GM21723 (cell line): ENCODE measurements around the gene MAGEE2.
"Not testable (repeated sequence)": the region's sequence is repeated elsewhere in the genome, so short reads cannot be mapped to it uniquely, and the experiment has no call there.

Experiments used
- ATAC-seq: cut with Tn5 transposase; IDR thresholded peaks from one replicate; pipeline ENCODE4 v1.9.1; 2021; ENCODE audit warnings: mild to moderate bottlenecking, moderate library complexity; ENCODE audit not compliant: unreplicated experiment

The MAGEE2 gene

DNA sequence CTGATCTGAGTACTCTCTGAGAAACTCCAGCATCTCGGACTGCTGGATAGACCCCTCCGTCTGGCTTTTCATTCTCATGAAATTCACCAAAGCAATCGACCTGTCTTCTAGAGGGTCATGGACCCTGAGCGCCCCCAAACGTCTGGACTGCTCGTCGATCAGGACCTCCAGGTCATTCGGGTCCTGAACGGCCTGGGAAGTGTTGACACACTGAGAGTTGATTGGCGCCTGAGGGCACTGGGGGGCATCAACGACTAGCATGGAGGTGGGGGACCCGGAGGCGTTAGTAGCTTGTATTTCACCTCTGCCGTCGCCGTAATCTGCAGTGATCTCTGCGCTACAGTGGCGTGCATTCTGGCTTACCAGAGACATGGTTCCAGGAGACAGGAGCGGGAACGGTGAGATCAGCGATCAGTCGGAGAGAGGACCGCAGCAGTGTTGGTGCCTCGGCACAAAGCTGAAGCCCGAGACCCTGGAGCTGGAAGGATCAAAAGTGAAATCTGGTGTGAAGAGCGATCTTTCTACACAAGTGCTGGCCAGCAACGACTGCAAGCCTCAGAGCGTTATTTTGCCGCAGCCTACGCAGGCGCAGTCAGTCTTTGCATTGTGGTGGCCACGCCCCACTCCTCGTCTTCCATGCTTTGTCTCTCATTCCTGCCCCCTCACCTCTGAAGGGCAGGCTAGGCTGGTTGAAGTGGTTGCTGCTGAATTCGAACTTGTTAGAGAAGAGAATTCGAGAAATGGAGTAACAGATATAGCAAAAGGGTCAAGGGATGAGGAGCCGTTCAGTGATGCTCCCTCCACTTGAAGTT lies at the start of gene MAGEE2:
Gene MAGEE2, minus strand, starts transcription at position 575 of the 812 bp plus-strand sequence. Its CDS starts 203 bp downstream, at position 372.
- no peak for ATAC-seq

DNA sequence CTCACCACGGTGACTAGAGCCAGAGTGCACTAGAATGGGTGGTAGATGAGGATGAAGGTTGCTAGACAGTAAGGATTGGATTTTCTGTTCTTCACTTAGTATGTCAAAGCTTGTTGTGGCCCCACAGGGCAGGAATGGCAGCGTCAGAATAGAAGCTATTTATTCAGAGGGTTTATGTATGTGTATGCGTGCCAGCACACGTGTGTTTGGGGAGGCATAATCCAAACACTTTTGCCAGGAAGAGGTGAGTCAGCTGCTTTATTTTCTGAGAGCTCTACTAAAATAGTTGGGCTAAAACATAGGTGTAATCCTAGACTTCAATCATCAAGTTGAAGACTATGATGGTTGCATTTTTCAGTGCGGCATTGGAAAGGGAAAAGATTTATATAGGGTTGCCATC lies 1.2 kb upstream of the MAGEE2 start:
- no peak for ATAC-seq

- no peak for ATAC-seq
Measured at GRCh38 chrX:75781611-75782010, 3.4 kb downstream of the MAGEE2 start.

DNA sequence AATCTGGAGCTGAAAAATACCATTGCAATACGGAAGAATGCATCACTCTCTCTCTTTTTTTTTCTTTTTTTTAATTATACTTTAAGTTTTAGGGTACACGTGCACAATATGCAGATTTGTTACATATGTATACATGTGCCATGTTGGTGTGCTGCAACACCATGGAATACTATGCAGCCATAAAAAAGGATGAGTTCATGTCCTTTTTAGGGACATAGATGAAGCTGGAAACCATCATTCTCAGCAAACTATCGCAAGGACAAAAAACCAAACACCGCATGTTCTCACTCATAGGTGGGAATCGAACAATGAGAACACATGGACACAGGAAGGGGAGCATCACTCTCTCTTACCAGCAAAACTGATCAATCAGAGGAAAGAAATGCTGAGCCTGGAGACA lies 17.0 kb downstream of the MAGEE2 start:
- not testable (repeated sequence) for ATAC-seq

DNA sequence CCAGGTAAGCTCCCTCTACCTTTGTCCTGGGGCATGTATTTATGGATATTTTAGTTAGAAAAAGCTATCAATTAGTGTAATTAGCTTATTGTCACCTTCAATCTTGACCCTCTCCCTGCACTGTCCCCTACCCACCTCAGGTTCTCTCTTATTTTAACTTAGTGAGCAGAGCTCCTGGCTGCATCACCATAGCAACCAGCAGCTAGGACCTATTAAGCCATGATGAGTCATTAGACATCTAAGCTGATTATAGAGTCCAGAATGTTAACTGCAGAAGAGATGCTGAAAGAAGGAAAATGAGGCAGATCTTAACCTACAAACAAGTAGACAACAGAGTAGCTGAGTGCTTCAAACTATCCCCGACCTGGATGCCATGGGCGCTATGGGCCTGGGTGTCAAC lies 36.6 kb downstream of the MAGEE2 start:
- ATAC-seq: no peak

- ATAC-seq: peak; percentile 86
Measured at GRCh38 chrX:75746891-75747639, 38.0 kb downstream of the MAGEE2 start.
